Central memory CD8-positive, alpha-beta T cell (primary cell): ENCODE measurements around the gene CRYBG3.

Source experiments
- ATAC-seq: fragments of 150-1000 bp; cut with Tn5 transposase; replicated peaks from 2 replicates; pipeline ENCODE4 v1.10.0; 2022; ENCODE audit warnings: mild to moderate bottlenecking, moderate FRiP score, moderate number of reproducible peaks; ENCODE audit not compliant: poor library complexity, severe bottlenecking; ENCODE audit errors: extremely low read depth
- DNase-seq, 2 donors: peaks; one replicate each; pipeline ENCODE4 v3.0.0; 2021; ENCODE audit warnings: low spot score in 2 of 2
- H3K27ac Mint-ChIP-seq: one replicate; pipeline ENCODE4 v1.8.0; 2022; ENCODE audit warnings: low read depth, mild to moderate bottlenecking, moderate library complexity, mixed read lengths
- H3K27me3 Mint-ChIP-seq: one replicate; pipeline ENCODE4 v1.8.0; 2022; ENCODE audit warnings: mixed read lengths
- H3K36me3 Mint-ChIP-seq: one replicate; pipeline ENCODE4 v1.8.0; 2022; ENCODE audit warnings: mild to moderate bottlenecking, moderate library complexity, mixed read lengths; ENCODE audit not compliant: insufficient read depth
- H3K4me1 Mint-ChIP-seq: one replicate; pipeline ENCODE4 v1.8.0; 2022; ENCODE audit warnings: mixed read lengths
- H3K4me3 Mint-ChIP-seq: one replicate; pipeline ENCODE4 v1.8.0; 2022; ENCODE audit warnings: mild to moderate bottlenecking, moderate library complexity, mixed read lengths
- H3K9me3 Mint-ChIP-seq: one replicate; pipeline ENCODE4 v1.8.0; 2022; ENCODE audit warnings: mixed read lengths

The CRYBG3 gene

GRCh38 chr3:97958796-97959195 is 137.0 kb downstream of the CRYBG3 start:
- Mint-ChIP-seq H3K4me1 (peaks cover 22% of the 10 kb centered on the region), H3K27ac (no peak overlapping the region), H3K9me3 (no peaks in the 10 kb centered on the region), H3K36me3 (peaks cover 32% of the 10 kb centered on the region), H3K4me3 (no peak overlapping the region), H3K27me3 (no peaks in the 10 kb centered on the region)
- ATAC-seq, result no peak
- DNase-seq, result no peak

- DNase-seq (no peak), ATAC-seq (no peak)
- H3K27ac Mint-ChIP-seq, result no peak overlapping the region
- peaks cover 26% of the 10 kb centered on the region for H3K4me1 Mint-ChIP-seq
- peaks cover 33% of the 10 kb centered on the region for H3K36me3 Mint-ChIP-seq
- H3K9me3 Mint-ChIP-seq, result no peaks in the 10 kb centered on the region
- H3K27me3 Mint-ChIP-seq, result no peaks in the 10 kb centered on the region
- no peak overlapping the region for H3K4me3 Mint-ChIP-seq
Observed at GRCh38 chr3:97959872-97960271, 138.1 kb downstream of the CRYBG3 start.

- H3K27ac Mint-ChIP-seq, result no peak overlapping the region
- H3K4me1 Mint-ChIP-seq, result peaks cover 26% of the 10 kb centered on the region
- no peak for ATAC-seq
- H3K9me3 Mint-ChIP-seq, result no peaks in the 10 kb centered on the region
- no peak overlapping the region for H3K4me3 Mint-ChIP-seq
- no peak for DNase-seq
- no peaks in the 10 kb centered on the region for H3K27me3 Mint-ChIP-seq
- H3K36me3 Mint-ChIP-seq, result peaks cover 31% of the 10 kb centered on the region
Observed at GRCh38 chr3:97960551-97960950, 138.7 kb downstream of the CRYBG3 start.

- Mint-ChIP-seq H3K9me3 (no peaks in the 10 kb centered on the region), H3K27ac (no peak overlapping the region), H3K36me3 (peaks cover 33% of the 10 kb centered on the region), H3K27me3 (no peaks in the 10 kb centered on the region), H3K4me3 (no peak overlapping the region), H3K4me1 (peaks cover 26% of the 10 kb centered on the region)
- ATAC-seq, result no peak
- no peak for DNase-seq
Observed at GRCh38 chr3:97960993-97961766, 139.4 kb downstream of the CRYBG3 start.

GRCh38 chr3:97967966-97968365 is 146.2 kb downstream of the CRYBG3 start:
- Mint-ChIP-seq H3K27ac (no peak overlapping the region), H3K4me3 (no peak overlapping the region), H3K9me3 (no peaks in the 10 kb centered on the region), H3K36me3 (peaks cover 15% of the 10 kb centered on the region), H3K27me3 (no peaks in the 10 kb centered on the region), H3K4me1 (peaks cover 59% of the 10 kb centered on the region)
- no peak for ATAC-seq
- no peak for DNase-seq

GRCh38 chr3:97968376-97968775 is 146.6 kb downstream of the CRYBG3 start:
- H3K4me3 Mint-ChIP-seq, result no peak overlapping the region
- no peaks in the 10 kb centered on the region for H3K27me3 Mint-ChIP-seq
- peaks cover 57% of the 10 kb centered on the region for H3K4me1 Mint-ChIP-seq
- no peaks in the 10 kb centered on the region for H3K9me3 Mint-ChIP-seq
- H3K27ac Mint-ChIP-seq, result no peak overlapping the region
- ATAC-seq (no peak), DNase-seq (no peak)
- peaks cover 15% of the 10 kb centered on the region for H3K36me3 Mint-ChIP-seq

GRCh38 chr3:97969541-97969940 is 147.7 kb downstream of the CRYBG3 start:
- Mint-ChIP-seq H3K36me3 (peaks cover 14% of the 10 kb centered on the region), H3K4me3 (no peak overlapping the region), H3K27me3 (no peaks in the 10 kb centered on the region), H3K9me3 (no peaks in the 10 kb centered on the region), H3K27ac (no peak overlapping the region), H3K4me1 (peaks cover 50% of the 10 kb centered on the region)
- ATAC-seq (no peak), DNase-seq (no peak)

GRCh38 chr3:97970156-97970555 is 148.3 kb downstream of the CRYBG3 start:
- Mint-ChIP-seq H3K4me1 (peaks cover 50% of the 10 kb centered on the region), H3K4me3 (peak overlapping the region; percentile 79), H3K27me3 (no peaks in the 10 kb centered on the region), H3K36me3 (peaks cover 10% of the 10 kb centered on the region), H3K27ac (no peak overlapping the region), H3K9me3 (no peaks in the 10 kb centered on the region)
- ATAC-seq (no peak), DNase-seq (no peak)

GRCh38 chr3:97970956-97971620 is 149.3 kb downstream of the CRYBG3 start:
- ATAC-seq, result no peak
- DNase-seq, result no peak
- H3K9me3 Mint-ChIP-seq, result no peaks in the 10 kb centered on the region
- peaks cover 6% of the 10 kb centered on the region for H3K36me3 Mint-ChIP-seq
- peaks cover 50% of the 10 kb centered on the region for H3K4me1 Mint-ChIP-seq
- H3K27ac Mint-ChIP-seq, result no peak overlapping the region
- peak overlapping the region; percentile 79 for H3K4me3 Mint-ChIP-seq
- H3K27me3 Mint-ChIP-seq, result no peaks in the 10 kb centered on the region

- peaks cover 48% of the 10 kb centered on the region for H3K4me1 Mint-ChIP-seq
- peak; percentile 94 for ATAC-seq
- peak within 1 kb of the TSS; percentile 81 for H3K27ac Mint-ChIP-seq
- DNase-seq, result peak; percentile 49 to 61
- peaks cover 4% of the 10 kb centered on the region for H3K36me3 Mint-ChIP-seq
- no peaks in the 10 kb centered on the region for H3K27me3 Mint-ChIP-seq
- H3K9me3 Mint-ChIP-seq, result no peaks in the 10 kb centered on the region
- peak within 1 kb of the TSS; percentile 79 for H3K4me3 Mint-ChIP-seq
Observed at GRCh38 chr3:97971679-97972567, 150.1 kb downstream of the CRYBG3 start, which contains the start of gene RIOX2. Gene RIOX2, minus strand, starts transcription at chr3:97972431. Its CDS starts 4,838 bp downstream, at chr3:97967593.

GRCh38 chr3:97972976-97973375 is 151.2 kb downstream of the CRYBG3 start:
- ATAC-seq (no peak), DNase-seq (no peak)
- peak overlapping the region; percentile 62 for H3K4me3 Mint-ChIP-seq
- H3K27ac Mint-ChIP-seq, result no peak overlapping the region
- no peaks in the 10 kb centered on the region for H3K9me3 Mint-ChIP-seq
- no peaks in the 10 kb centered on the region for H3K27me3 Mint-ChIP-seq
- H3K36me3 Mint-ChIP-seq, result no peaks in the 10 kb centered on the region
- peaks cover 40% of the 10 kb centered on the region for H3K4me1 Mint-ChIP-seq

- no peak for ATAC-seq
- Mint-ChIP-seq H3K4me1 (peaks cover 20% of the 10 kb centered on the region), H3K4me3 (no peak overlapping the region)
Observed at GRCh38 chr3:97974996-97975395, 153.2 kb downstream of the CRYBG3 start.

More at GRCh38 chr3:97974996-97975395, 153.2 kb downstream of the CRYBG3 start:
- H3K27me3 Mint-ChIP-seq, result no peaks in the 10 kb centered on the region
- H3K27ac Mint-ChIP-seq, result no peak overlapping the region
- H3K9me3 Mint-ChIP-seq, result no peaks in the 10 kb centered on the region
- H3K36me3 Mint-ChIP-seq, result no peaks in the 10 kb centered on the region
- no peak for DNase-seq
